ENCODE results near the gene NAP1L4.
A peak's percentile ranks its signal among the peaks of the same experiment; 100 is the strongest.

The NAP1L4 gene

GRCh38 chr11:2930704-2931419 lies 61.3 kb downstream of the NAP1L4 start:
- TF ChIP-seq CTCF (conservative IDR thresholded peaks at IDR 0.05) = peak; percentile 98
- H3K27ac ChIP-seq = peak overlapping the region; percentile 86

- no peak for TF ChIP-seq CTCF (conservative IDR thresholded peaks at IDR 0.05)
- peak overlapping the region; percentile 86 for H3K27ac ChIP-seq
These were observed 62.0 kb downstream of the NAP1L4 start for GRCh38 chr11:2929950-2930703.

- TF ChIP-seq CTCF (conservative IDR thresholded peaks at IDR 0.05) = no peak
- H3K27ac ChIP-seq = peak overlapping the region; percentile 86
These were observed 62.6 kb downstream of the NAP1L4 start for GRCh38 chr11:2929531-2929949.

- H3K27ac ChIP-seq = peak within 1 kb of the TSS; percentile 86
- no peak for TF ChIP-seq CTCF (conservative IDR thresholded peaks at IDR 0.05)
These were observed 63.3 kb downstream of the NAP1L4 start, which contains the start of gene PHLDA2 for GRCh38 chr11:2928605-2929530. TSS of gene PHLDA2 (minus strand) at chr11:2929420. CDS start at chr11:2929364, 56 bp downstream.

GRCh38 chr11:2927851-2928604 lies 64.1 kb downstream of the NAP1L4 start:
- peak overlapping the region; percentile 86 for H3K27ac ChIP-seq

More at GRCh38 chr11:2927851-2928604, 64.1 kb downstream of the NAP1L4 start:
- TF ChIP-seq CTCF (conservative IDR thresholded peaks at IDR 0.05) = no peak
